Spleen (tissue), 7 donors: ENCODE results near the gene ANKRD35.

Experiments
- POLR2A ChIP-seq, 3 donors: fragments of 450-650 bp; IDR thresholded peaks; one replicate each; pipeline ENCODE4 v1.5.1; 2017; ENCODE audit warnings: antibody characterized with exemption in 3 of 3, mild to moderate bottlenecking in 1 of 3
- TF ChIP-seq, protein P1 (sequence below), 11 experiments: fragments of 200-600 bp in 7 of 11; fragments of 450-650 bp in 4 of 11; sonication (generic) in 4 of 11; IDR thresholded peaks in 8 of 11; conservative IDR thresholded peaks in 3 of 11; 1 replicate in 7 of 11; 2 replicates in 4 of 11; pipeline versions ENCODE4 v1.4.0 to v1.8.0; 2016 to 2021; ENCODE audit warnings: antibody characterized with exemption in 11 of 11, inconsistent platforms in 4 of 11, mild to moderate bottlenecking in 1 of 11
- donor health status: DM: no; HTN: no; CAD: no; lungs with moderate emphysema.
- donor health status: DM: no; HTN: no; CAD: no.
- donor health status: DM: no; HTN: no; CAD: no.

DNA sequence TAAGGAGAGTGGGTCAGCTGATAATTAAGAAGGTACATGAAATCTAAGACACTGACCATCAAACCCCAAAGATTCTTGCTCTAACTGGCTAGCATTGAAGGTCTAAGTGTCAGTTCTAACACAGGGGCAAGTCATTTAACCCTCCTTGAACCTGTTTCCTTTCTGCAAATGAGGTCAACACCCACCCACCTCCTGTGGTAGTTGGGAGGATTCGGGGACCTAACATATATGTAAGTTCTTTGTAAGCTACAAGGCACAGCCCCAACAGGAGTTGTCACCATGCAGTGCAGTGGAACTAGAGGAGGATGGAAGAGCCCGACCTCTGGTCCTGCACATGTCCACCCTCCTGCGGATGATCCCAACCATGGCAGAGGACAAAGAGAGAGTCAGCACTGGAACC, 37.8 kb downstream of the ANKRD35 start:
- TF ChIP-seq, protein P1, sequence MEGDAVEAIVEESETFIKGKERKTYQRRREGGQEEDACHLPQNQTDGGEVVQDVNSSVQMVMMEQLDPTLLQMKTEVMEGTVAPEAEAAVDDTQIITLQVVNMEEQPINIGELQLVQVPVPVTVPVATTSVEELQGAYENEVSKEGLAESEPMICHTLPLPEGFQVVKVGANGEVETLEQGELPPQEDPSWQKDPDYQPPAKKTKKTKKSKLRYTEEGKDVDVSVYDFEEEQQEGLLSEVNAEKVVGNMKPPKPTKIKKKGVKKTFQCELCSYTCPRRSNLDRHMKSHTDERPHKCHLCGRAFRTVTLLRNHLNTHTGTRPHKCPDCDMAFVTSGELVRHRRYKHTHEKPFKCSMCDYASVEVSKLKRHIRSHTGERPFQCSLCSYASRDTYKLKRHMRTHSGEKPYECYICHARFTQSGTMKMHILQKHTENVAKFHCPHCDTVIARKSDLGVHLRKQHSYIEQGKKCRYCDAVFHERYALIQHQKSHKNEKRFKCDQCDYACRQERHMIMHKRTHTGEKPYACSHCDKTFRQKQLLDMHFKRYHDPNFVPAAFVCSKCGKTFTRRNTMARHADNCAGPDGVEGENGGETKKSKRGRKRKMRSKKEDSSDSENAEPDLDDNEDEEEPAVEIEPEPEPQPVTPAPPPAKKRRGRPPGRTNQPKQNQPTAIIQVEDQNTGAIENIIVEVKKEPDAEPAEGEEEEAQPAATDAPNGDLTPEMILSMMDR (IDR thresholded peaks at IDR 0.05 in 8 of 11, conservative IDR thresholded peaks at IDR 0.05 in 3 of 11), result no peak
- TF ChIP-seq POLR2A (IDR thresholded peaks at IDR 0.05), result no peak
